Placental pericyte (primary cell): ENCODE data around the gene MGME1. TPM values are rescaled to one million over a fixed set of nuclear protein-coding genes. Genes with fewer than 3 reads are reported as not detected.

Experiments used
- small RNA-seq: library from RNA; depleted of rRNA; stranded (forward); fragments of <200 nt; gene quantifications from one replicate; pipeline ENCODE3, GENCODE V24; 2012; ENCODE audit warnings: low replicate concordance
- total RNA-seq: library from RNA; depleted of rRNA; stranded (reverse); fragments of >200 nt; gene quantifications from 2 replicates; pipeline ENCODE4 v1.2.3, GENCODE V29; 2012

MGME1 gene, protein sequence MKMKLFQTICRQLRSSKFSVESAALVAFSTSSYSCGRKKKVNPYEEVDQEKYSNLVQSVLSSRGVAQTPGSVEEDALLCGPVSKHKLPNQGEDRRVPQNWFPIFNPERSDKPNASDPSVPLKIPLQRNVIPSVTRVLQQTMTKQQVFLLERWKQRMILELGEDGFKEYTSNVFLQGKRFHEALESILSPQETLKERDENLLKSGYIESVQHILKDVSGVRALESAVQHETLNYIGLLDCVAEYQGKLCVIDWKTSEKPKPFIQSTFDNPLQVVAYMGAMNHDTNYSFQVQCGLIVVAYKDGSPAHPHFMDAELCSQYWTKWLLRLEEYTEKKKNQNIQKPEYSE
- total RNA-seq, result 9.0 and 21.8 TPM in 2 replicates

GRCh38 chr20:17968366-17969277, at the start of gene MGME1, which contains the start of gene SNX5:
Gene MGME1, plus strand, starts transcription at chr20:17969018. Its CDS starts 842 bp downstream, at chr20:17969860.
Gene SNX5, minus strand, starts transcription at chr20:17968794. Its CDS starts 369 bp downstream, at chr20:17968425.

Small RNA genes within 50 kb of the gene (small RNA-seq; reads per million reads assigned to genes)
- 284 reads per million, percentile 99 among the genes with 10 or more reads in this experiment for gene SNORD17

Other genes starting within 250 kb of the MGME1 start
- 94.5 and 140 TPM in 2 replicates for gene SNX5, start 224 bp upstream of the MGME1 start, total RNA-seq
- gene OVOL2, start 88.9 kb downstream of the MGME1 start, total RNA-seq, result not detected in 2 replicates
- gene KAT14, start 168.8 kb downstream of the MGME1 start, total RNA-seq, result 12.0 and 13.6 TPM in 2 replicates
- gene PET117, start 168.8 kb downstream of the MGME1 start, total RNA-seq, result 9.3 and 10.1 TPM in 2 replicates